ENCODE measurements around the gene TMEM272. TPM values are rescaled to one million over a fixed set of nuclear protein-coding genes. Genes with fewer than 3 reads are reported as not detected.

TMEM272 gene
- total RNA-seq, 1 donor from 2014 or later, result not detected

DNA sequence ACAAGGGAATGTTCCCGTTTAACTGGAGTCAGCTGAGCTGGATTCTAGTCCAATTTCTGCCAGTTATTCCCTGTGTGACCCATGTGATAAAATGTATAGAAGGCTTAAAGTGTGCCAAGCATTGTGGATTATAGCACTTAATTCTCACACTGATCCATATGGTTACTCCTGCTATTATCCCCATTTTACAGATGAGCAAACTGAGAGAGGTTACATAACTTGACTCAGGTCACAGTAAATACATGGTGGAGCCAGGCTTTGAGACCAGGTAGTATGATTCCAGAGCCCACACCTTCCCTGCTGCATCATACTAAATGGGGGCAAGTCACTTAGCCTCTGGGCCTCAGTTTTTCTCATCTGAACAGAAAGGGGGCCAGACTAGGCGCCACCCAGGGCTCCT, 39.1 kb downstream of the TMEM272 start:
- CTCF ChIA-PET, result interaction anchor here (1.0 to 2.4 kb wide), 2 partner anchors 9 to 26 kb away, joined by 5 to 19 read pairs; no protein-coding TSS in a partner anchor
- H3K9me3 Mint-ChIP-seq, result no peaks in the 10 kb centered on the region
- POLR2A ChIA-PET, result interaction anchor here (1.1 to 3.0 kb wide), 4 partner anchors 9 to 355 kb away, joined by 3 to 18 read pairs (median 5); partner anchors contain the start of gene INTS6
- peaks cover 49% of the 10 kb centered on the region for H3K4me1 Mint-ChIP-seq
- DNase-seq, result no peak
- H3K27me3 Mint-ChIP-seq, result no peaks in the 10 kb centered on the region
- peak overlapping the region; percentile 93 for H3K27ac Mint-ChIP-seq
- TF ChIP-seq, protein P1, sequence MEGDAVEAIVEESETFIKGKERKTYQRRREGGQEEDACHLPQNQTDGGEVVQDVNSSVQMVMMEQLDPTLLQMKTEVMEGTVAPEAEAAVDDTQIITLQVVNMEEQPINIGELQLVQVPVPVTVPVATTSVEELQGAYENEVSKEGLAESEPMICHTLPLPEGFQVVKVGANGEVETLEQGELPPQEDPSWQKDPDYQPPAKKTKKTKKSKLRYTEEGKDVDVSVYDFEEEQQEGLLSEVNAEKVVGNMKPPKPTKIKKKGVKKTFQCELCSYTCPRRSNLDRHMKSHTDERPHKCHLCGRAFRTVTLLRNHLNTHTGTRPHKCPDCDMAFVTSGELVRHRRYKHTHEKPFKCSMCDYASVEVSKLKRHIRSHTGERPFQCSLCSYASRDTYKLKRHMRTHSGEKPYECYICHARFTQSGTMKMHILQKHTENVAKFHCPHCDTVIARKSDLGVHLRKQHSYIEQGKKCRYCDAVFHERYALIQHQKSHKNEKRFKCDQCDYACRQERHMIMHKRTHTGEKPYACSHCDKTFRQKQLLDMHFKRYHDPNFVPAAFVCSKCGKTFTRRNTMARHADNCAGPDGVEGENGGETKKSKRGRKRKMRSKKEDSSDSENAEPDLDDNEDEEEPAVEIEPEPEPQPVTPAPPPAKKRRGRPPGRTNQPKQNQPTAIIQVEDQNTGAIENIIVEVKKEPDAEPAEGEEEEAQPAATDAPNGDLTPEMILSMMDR (IDR thresholded peaks at IDR 0.05), result no peak
- H3K4me3 Mint-ChIP-seq, result no peak overlapping the region
- no peak for ATAC-seq (ENCODE audit: low read depth)
- H3K36me3 Mint-ChIP-seq (ENCODE audit: low read depth), result peaks cover 6% of the 10 kb centered on the region
- intact Hi-C loops (cut with micrococcal nuclease), result no loop called here

DNA sequence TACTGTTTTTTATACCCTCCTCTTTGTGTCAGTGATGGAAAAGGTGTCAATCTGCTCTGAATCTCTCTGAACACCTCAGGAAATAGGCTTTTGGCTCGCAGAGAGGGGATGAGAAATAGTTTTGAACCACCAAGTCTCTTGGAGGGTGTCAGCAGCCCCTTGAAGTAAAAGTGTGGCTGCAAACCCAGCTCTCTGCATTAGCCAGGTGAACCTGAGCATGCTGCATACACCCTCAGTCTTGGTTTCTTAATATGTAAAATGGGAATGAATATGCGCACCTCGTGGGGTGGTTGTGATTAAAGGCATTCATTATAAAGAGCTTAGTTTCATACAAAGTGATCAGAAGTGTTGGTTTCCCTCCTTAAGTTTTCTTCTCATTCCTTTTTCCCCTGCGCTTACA, 39.7 kb downstream of the TMEM272 start:
- Mint-ChIP-seq H3K9me3 (no peaks in the 10 kb centered on the region), H3K27me3 (no peaks in the 10 kb centered on the region), H3K36me3 (ENCODE audit: low read depth) (peaks cover 6% of the 10 kb centered on the region), H3K27ac (peak overlapping the region; percentile 93), H3K4me3 (peak overlapping the region; percentile 85), H3K4me1 (peaks cover 47% of the 10 kb centered on the region)
- POLR2A ChIA-PET, result interaction anchor here (1.0 to 3.0 kb wide), 3 partner anchors 352 to 385 kb away, joined by 3 to 18 read pairs (median 6); partner anchors contain the start of gene INTS6
- TF ChIP-seq, protein P1 (IDR thresholded peaks at IDR 0.05), result no peak
- ATAC-seq (ENCODE audit: low read depth) (no peak), DNase-seq (no peak)
- CTCF ChIA-PET, result interaction anchor here (1.0 to 2.4 kb wide), 2 partner anchors 10 to 27 kb away, joined by 5 to 19 read pairs; no protein-coding TSS in a partner anchor
- intact Hi-C loops (cut with micrococcal nuclease), result no loop called here

DNA sequence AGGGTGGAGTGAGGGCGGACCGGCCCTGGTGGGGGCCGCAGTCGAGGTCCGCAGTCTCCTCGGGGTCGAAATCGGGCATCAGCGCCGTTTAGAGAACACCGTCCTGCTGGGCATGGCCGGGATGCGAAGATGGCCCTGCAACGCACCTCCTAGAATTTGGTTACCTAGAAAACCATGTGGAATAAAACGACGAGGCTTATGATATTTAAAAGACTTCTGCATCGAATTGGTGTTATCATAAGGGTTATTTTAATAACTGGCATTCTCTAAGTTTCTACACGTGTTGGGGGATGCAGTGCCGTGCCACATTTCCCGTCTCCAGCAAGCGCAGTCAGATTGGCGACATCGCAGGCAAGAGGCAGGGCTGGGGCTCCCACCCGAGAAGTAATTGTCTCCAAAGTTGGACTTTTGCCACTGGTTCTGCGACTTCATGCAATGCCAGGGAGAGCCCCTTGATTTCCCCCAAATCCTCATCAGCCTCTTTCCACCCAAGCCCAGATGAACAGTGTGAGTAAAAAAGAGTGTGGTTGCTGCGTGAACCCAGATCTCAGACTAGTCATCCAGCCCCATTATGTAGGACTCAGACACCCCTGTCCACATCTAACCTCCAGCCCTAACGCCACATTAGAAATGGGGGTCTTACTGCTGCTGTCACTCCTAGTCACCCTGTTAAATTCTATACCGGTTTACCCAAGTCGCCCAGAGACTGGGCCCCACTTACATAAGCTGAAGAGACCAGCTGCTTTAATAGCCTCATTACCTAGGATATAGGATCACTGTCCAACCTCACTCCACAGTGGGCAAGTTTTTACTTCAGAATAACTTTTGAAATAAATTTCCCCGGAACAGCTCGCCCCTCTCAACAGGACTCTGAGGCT, 40.4 kb downstream of the TMEM272 start:
- Mint-ChIP-seq H3K27ac (peak overlapping the region; percentile 93), H3K4me1 (peaks cover 47% of the 10 kb centered on the region), H3K27me3 (no peaks in the 10 kb centered on the region), H3K36me3 (ENCODE audit: low read depth) (peaks cover 6% of the 10 kb centered on the region), H3K9me3 (no peaks in the 10 kb centered on the region), H3K4me3 (peak overlapping the region; percentile 85)
- ChIA-PET CTCF (no interaction called here), POLR2A (interaction anchor here (1.0 to 5.6 kb wide), 5 partner anchors 351 to 390 kb away, joined by 3 to 61 read pairs (median 6); partner anchors contain the start of gene INTS6)
- TF ChIP-seq, protein P1 (IDR thresholded peaks at IDR 0.05), result no peak
- DNase-seq (no peak), ATAC-seq (ENCODE audit: low read depth) (peak; percentile 2)
- intact Hi-C loops (cut with micrococcal nuclease), result loop anchor here (1.0 to 5.0 kb wide), 7 partner anchors 11 to 1867 kb away; partner anchors contain the start of genes FAM124A, SPRYD7 and VPS36

DNA sequence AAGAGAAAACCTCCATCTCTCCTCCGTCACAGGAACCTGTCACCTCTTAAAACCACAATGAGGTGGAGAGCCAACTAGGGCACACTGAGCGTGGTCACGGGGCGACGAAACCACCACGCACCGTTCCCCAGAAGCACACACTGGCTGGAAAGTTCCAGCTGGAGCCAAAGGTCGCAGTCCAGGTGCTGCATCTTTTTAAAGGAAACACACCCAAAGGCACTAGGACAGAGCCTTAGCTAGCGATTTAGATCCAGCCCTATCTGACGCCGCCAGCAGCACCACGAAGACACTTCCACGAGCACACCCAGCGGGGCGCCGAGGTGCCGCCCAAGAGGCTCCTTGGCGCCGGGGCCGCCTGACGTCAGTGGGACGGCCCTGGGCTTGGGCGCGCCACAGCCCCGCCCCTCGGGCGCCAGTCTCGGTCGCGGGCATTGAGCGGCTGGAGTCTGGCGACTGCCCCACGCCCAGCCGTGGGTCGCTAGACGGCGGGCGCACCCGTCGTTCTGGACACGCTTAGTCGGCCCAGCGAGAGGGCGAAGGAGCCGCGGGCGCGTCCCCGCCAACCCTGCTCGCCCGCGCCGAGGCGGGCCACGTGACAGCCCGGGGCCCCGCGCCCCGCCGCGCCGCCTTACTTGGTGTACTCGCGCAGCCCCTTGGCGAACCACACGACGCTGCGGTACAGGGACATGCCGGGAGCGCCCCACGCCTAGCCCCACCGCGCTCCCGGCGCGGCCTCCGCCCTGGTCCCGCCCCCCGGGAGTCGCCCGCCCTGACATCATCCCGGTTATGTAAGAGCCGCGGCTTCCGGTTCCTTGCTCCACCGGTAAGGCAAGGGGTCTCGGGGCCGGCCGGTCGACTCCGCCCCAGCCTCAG, 41.3 kb downstream of the TMEM272 start, which contains the start of gene DHRS12:
Gene DHRS12 (minus strand): TSS at position 742 of the 873 bp plus-strand sequence. CDS start 4,504 bp downstream, outside the sequence.
- Mint-ChIP-seq H3K9me3 (no peaks in the 10 kb centered on the region), H3K27ac (peak within 1 kb of the TSS; percentile 99), H3K36me3 (ENCODE audit: low read depth) (peaks cover 7% of the 10 kb centered on the region), H3K4me1 (peaks cover 47% of the 10 kb centered on the region), H3K4me3 (peak within 1 kb of the TSS; percentile 92), H3K27me3 (no peaks in the 10 kb centered on the region)
- ChIA-PET POLR2A (interaction anchor here (0.5 to 5.6 kb wide), 11 partner anchors 8 to 1675 kb away, joined by 3 to 61 read pairs (median 4); partner anchors contain the start of gene INTS6), CTCF (interaction anchor here (1.1 kb wide), 1 partner anchor 29 kb away, joined by 3 read pairs; no protein-coding TSS in a partner anchor)
- intact Hi-C loops (cut with micrococcal nuclease), result loop anchor here (1.0 to 5.0 kb wide), 10 partner anchors 10 to 1866 kb away; partner anchors contain the start of genes ALG11, FAM124A, INTS6 and SPRYD7
- TF ChIP-seq, protein P1 (IDR thresholded peaks at IDR 0.05), result no peak
- ATAC-seq (ENCODE audit: low read depth), result peak; percentile 81
- peak; percentile 84 for DNase-seq

Data from activated B cell treated with CpG ODN at 0.5 μM for 24 hours (primary cell).